Activated T-cell treated with anti-CD3 and anti-CD28 coated beads, Interleukin-2, amount 50 U/mL, for 48 hours (primary cell): ENCODE results near the gene CELF2.

Experiments
- DNase-seq, 2 experiments: peaks; one replicate each; pipeline ENCODE4 v3.0.0-alpha.2; 2020

Gene CELF2

DNA sequence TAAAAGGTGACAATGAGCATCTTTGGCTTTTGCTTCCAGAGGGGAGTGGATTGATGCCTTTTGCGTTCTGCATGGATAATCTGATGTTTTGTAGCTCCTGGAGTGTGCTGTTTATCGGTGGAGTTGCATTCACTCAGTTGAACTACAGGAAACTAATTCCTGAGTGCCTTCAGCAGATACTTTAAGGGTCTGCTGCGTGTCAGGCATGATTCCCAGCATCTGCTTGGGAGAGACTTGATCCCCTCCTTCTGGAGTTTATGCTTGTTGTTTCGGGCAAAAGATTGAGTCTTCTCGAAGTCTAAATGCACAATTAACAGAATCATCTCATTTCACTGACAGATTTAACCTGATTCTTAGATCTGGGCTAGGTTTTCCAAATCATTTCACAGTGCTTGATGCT lies 46.2 kb downstream of the CELF2 start:
- DNase-seq = no peak

DNA sequence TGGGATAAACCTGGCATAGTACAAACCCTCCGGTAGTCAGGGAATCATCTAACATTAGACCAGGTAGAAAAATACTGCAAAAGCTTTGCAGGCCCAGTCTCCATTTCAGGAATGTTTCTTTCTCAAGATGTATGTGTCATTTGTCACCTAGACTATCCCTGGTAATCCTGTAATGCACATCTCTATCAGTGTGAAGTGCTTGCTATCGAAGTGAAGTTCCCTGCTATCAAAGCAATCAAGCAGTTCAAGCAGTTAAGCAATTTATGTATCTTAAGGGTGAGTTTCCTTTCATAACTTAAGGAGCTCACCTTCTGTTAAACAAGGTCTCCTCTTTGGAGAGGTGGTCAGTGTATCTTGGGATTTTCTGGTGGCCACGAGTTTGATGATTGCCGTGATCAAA lies 47.2 kb downstream of the CELF2 start:
- DNase-seq = no peak

DNA sequence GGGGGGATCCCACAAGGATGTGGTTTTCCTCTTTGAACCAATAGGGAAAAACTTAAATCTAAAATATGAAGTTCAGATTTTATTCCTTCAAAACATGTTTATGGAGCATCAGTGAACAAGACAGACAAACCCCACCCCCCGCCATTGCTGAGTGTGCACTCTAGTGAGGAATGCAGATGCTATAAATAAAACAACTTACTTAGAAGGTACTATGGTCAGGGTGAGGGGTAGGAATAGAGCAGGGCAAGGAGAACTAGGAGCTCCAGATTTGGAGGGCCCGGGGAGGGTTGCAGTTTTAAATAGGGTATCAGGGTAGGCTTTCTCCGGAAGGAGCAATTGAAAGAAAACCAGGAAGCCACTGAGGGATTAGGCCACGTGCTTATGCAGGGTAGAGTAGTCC lies 47.9 kb downstream of the CELF2 start:
- DNase-seq = no peak

DNA sequence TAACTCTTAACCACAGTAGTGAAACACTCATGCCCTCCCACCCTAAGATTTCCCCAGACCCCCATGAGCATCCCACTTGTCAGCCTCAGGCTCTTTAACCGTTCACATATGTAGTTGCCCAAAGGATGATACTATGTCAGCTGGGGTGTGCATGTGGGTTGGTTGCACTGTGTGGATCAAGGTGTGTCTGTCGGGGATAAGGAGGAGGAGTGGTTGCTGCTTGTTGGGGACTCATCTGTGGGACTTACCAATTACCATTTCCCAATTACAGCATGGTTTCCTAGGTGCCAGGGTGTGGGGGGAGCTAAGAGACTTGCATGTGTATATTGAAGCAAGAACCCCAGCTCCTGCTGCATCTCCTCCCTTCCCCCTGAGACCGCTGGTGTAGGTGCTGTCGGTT lies 48.8 kb downstream of the CELF2 start:
- DNase-seq = no peak

DNA sequence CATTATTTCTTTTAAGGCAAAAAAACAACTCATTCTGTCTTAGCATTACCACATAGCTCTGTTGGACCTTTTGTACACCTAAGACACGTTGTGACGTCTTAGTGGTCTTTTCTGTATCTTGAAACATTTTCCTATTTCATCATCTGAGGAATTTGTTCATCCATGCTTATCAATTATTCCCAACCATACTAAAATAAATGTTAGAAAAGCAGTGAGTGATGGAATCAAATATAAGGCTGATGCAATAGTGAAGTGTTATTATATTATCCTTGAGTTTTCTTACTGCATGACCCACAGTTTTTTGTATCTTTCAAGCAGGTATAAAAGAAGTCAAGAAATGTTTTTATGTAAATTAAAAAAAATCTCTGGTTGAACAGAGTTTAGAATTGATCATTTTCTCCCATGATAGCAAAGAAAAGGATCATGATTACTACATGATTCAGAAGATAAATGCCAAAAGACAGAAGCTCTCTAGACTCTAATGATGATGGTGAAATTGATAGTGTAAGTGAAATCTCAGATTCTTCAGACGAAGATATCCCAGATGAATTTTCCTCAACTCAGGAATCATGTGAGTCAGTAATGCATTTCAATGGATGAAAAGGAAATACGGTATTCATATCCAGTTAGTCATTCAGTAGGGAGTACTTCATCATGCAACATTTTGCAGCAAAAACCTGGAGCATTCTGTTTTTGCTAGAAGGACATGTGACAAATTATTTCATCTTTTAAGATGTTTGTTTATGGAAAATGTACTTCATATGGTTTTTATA lies 51.4 kb downstream of the CELF2 start:
- DNase-seq = no peak

DNA sequence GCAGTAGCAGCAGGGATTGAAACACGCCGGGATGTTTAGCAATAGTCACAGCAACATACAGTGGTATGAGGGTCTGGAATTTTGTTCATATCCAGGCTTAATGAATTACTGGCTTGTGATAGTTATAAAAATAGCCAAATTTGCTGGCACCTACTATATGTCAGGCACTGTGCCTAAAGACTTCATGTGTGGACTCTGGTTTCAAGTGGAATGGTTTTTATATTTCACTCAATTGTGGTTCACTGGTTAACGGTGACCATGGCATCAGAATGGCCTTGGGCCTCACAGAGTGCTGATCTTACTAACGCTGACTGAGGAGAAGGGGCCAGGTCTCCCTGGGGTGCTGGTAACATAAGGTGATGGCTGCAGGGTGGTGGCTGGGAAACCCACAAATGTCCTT lies 55.7 kb downstream of the CELF2 start:
- DNase-seq = no peak

DNA sequence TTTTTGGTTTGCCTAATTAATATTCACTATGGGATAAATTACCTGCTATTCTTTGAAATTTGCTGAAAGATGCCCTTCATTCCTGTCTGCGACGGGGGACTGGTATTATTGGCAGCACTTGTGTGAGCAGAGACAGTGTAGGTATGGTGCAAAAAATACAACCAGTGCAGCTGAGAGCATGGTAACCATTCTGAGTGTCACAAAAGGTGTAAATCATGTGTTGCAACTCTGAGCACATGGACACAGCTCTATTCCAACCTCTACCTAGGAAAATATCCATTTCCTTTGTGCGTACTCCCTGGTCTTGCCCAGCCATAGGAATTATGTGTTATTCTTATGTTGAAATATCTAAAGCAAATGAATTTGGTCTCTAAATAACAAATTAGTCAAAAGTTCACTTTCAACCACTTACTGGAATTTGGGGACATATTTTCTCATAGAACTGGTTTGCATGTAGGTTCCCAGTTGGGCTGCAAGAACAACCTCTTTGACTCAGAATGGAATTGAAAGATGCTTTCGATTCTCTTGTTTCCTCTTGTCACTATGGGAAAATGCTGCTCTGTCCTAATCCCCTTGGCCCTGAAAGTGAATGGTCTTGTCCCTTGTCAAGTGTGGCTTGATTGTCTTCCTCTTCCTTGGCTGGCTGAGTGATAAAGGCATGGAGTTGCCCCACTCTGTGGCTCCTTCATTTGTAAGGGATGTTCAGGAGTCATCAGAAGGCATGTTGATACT lies 57.0 kb downstream of the CELF2 start:
- no peak for DNase-seq

DNA sequence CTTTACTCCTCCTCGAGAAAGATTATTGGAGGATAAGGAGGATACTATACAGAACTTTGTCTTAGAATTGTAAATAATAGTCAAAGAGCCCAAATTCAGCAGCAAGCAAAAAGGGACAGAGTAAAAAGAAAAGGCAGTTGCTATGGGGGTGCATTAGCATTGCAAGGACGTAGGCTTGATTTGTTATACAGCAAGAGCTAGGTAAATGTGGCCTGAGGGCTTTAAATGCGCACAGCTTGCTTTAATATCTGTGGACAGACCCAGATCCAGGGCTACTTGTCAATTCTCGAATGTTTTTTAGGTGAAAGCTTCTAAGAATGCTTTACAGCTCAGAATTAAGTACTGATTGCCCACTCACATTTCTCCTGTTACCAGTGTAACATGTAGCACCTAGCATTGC lies 58.5 kb downstream of the CELF2 start:
- DNase-seq = no peak

DNA sequence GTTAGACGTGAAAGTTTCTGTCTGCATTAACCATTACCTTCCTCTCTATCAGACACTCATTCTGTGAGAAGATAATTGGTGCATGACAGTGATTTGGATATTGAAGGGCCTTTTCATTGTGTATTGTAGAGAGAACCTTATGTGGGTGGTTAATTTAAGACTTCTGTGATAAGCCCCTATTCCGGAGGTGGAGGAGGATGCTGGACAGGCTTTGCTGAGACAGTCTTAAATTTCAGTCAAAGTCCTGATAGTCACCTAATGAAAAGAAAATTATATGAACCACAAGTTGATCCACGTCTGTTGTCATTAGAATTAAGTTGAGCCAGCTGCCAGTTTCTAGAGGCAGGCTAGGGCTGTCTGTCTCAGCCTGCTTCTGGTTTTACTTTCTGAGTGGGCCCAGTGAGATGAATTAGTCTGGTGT lies 62.9 kb downstream of the CELF2 start:
- DNase-seq = no peak

DNA sequence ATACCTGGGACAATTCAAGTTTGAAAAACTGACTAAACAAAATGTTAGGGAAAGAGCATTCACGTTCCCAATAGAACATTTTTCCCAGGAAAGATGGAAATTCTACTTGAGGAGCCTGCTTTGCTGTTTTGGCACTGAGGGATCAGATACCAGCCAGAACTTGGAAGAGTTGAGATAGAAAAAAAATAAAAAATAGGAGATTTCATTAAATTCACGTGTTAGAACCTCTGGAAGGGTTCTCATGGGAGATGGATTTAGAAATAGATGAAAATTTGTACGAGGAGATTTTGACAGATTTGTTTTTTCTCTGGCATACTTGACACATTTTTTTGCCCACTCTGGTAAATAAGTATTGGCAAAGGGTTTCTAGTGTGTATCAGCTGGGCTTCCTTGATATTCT lies 63.7 kb downstream of the CELF2 start:
- DNase-seq = no peak

DNA sequence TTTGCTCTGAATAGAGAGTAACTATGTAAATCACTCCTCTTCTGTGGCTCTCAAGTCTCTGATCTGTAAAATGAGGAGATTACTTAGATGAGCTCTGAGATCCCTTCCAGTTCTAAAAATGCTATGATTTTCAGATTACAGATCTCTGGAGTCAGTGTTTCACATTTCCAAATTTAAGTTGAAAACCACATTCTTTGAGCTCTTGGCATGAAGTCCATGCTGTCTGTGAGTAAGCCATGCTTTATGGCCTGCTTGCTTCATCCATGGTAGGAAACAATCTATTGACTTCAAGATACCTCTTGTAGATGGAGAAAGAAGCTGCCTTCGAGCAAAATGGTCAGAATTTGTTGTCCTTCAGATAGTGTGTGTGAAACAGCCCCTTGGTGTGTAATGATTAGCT lies 64.9 kb downstream of the CELF2 start:
- no peak for DNase-seq

DNA sequence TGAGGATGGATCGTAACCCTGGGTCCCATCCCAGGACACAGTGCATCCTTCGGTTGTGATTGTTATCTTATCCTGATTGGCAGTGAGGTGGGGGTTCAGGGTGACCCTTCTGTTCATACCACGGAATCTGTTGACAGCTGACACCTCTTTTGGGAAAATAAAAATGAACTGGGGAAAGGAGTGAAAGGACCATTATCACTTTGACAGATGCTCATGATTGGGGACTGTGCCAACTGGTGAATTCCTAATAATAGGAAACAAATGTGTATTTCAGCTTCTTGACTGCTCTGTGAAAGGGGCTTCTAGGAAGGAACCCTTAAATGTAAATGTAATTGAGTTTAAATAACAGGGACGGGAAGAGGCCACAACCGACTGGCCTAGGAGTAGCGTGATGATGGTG lies 65.4 kb downstream of the CELF2 start:
- no peak for DNase-seq

DNA sequence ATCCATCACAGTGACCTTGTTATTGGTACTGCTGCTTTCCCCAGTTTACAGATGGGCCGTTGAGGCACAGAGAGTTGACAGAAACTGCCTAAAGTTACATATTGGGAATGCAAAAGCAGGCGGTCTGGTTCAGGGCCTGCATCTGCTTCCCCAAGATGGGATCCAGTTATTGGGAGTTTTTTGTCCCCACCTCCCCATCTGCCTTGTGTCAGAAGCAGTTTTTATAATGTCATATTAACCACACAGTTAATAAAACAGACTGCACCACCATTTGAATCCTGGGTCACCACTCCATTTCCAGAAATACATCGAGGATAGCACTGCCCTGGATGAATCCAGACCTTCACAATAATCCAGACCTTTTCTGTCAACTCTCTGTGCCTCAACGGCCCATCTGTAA lies 67.9 kb downstream of the CELF2 start:
- no peak for DNase-seq

DNA sequence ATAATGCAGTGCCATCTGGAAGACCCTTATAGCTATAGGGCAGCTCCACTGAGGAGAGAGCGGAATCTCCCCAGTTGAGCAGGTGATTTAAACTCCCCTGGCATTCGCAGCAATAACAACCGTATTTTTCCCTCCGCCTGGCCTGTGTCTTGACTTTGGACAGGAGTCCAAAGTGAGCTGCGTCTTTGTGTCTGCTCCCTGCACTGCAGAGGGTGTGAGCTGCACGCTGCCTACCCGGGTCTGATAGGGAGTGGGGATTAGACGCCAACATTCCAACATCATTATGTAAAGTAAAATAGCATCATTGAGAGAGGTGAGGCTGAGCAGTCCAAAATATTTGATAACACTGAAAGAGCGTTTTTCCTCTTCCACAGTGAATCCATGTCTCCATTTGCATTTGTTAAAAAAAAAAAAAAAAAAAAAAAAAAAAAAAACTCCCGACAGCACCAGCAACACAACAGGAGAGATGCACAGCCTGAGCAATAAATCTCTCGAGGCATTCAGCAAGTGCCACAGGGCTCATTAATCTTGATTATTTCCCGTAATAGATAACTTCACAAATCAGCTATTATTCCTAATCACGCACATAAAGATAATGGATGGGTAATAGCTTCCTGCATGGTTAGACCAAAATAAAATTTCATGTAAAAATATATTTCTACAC lies 68.6 kb downstream of the CELF2 start:
- no peak for DNase-seq

DNA sequence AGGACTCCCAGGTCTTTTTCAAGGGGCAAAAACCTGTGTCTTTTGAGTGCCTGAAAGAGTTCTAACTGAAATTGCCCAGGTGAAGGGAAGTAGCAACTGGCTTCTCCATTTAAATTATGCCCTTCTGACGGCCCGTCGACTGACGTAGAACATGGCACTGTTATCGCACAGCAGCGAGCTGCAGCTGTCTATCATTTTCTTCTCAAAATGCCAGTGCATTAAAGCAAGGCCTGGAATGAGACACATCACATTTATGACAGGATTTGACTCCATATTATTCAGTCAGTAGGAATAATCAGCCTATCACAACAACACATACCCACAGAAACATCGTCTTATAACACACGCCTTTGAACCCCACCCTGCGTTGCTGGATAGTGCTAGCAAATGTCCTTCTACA lies 69.7 kb downstream of the CELF2 start:
- no peak for DNase-seq

DNA sequence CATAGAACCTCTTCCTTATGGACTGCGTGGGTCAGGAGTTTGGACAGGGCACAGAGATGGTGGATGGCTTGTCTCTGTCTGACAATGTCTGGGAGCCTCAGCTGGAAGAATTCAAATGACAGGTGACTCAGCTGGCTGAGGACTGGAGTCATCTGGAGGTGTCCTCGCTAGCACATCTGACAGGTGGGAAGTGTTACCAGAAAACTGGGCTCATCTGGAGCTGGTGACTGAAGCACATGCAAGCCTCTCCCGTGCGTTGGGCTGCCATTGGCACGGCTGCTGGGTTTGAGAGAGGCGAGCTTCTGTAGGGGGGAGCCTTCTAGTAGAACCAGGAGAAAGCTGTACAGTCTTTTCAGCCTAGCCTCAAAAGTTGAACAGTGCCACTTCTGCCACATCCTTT lies 71.0 kb downstream of the CELF2 start:
- no peak for DNase-seq

DNA sequence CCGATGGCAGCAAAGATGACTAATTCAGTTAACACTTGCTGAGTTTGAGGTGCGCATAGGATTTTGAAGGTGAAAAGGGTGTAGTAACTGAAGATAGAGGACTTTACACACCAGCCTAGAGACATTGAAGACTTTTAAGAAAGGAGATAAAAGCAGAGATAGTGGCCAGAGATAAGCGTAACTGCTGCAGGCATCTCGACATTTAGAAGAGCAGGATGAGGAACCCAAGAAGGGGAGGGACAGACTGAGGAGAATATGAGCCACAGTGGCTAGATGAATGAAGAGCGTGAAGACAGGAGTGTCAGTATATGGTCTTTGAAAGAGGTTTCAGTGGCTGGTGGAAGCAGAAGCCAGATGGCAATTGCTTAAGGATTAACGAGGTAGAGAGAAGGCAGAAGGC lies 71.6 kb downstream of the CELF2 start:
- no peak for DNase-seq

DNA sequence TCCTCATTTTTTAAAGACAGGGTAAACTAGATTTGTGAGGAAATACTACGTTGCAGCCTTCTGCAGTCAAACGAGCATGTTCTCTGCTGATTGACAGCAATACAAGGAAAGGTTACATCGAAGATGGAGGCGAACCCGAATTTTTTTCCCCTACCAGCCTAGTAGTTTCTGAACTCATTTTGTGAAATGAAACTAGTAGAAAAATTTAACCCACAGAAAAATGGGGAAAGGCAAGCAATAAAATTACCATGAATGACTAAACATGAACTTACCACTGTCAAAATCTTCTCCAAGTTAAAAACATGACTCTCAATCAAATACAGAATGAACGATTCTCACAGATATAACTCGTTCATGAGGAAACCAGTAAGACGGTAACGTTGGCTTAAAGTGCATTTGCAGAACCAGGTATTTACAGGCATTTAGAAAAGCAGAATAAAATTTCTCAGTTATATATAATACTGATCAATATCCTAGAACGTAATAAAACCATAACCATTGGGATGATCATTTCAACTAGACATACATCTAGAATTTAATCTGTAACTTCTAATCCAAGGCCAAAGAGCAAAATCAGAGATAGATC lies 73.9 kb downstream of the CELF2 start:
- DNase-seq = no peak

DNA sequence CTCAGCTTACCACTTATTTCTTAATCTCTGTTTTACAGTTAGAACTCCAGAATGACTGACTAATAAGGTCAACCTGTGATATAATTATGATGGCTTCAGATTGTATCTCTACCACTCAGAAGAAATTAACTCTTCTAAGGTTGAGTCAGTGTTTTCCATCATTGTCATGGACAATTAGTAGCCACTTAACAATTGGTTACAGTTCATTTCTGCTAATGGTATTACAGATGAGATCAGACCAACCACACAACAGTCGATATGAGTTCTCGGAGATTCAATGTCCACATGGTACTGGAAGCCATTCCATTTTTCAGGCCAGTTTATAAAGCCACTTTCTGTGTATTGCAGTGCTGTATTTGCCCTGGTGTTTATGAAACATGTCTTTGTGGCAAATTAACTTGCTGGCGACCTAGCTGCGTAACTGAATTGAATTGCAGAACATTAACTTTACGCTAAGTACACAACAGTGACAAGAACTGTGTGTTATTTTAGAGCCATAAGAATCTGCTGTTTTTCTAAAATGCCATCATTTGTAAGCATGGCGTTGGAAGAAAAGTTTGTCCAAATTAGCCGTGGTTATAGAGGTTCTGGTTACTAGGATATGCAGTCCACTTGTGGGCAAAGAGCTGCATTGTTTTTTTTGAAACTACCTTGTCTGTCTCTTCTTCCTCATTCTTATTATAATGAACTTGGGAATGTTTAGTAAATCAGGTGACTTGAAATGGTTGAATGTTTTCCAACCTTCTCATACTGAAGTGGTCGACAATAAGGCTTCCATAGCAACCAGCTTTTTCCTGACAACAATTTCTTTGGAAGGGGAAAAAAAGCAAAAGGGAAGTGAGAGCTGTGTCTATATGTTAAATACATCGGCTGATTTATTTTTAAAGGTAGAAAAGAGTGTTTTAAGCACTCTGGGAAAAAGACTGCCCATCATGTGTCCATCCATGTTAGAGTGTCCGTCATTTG lies 76.4 kb downstream of the CELF2 start:
- DNase-seq = no peak

DNA sequence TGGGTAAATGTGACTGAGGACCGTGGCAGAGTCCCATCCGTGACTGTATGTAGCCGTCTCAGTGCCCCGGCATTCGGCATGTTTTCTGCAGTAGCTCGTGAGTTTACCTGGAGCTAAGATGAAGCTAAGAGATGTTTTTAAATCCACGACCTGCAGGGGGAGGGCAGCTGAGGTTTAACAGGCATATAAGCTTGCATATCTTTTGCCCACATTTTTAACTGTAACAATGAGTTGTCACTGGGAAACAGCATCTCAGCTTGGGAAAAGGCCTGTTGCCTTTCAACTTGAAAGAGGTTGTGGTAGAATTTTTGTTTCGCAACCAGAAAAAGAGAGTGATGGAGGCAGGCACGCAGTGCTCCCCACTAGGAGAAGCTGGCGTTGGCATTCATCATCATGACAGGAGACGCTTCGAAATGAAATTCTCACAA lies 77.7 kb downstream of the CELF2 start:
- no peak for DNase-seq

DNA sequence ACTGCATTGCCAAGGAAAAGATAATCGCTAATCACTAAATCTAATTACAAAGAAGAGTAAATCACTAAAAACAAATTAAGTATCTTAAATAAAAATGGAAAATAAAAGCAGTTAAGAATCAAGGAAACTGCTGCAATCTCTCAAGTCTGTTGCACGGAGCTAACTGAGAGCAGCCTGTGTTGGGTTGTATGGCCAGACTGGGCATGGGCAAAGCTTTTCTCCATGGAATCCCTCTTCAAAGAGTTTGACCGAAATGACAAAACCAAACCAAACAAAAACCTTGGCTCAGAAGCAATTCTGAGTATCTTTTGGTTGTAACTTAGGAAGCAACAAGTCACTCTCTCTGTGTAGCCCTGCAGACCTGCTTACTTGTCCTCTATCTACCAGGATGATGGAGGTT lies 78.8 kb downstream of the CELF2 start:
- DNase-seq = no peak

DNA sequence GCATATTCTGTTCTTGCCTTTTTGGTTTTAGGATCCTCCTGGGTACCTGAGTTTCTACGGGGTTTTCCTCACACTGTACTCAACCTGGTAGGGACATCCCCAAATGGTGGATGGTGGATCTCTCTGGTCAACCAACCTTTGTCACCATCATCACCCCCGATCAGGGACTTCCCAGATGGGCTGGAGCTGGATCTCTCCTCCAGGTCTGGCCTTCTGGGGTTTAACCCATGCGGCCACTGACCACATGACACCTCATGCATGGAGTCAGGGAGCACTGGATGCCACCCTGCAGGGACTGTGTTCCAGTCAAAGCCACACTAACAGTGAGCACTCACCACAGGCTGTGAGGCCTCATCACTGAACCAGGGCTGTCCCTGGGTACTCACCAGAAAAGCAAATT lies 80.0 kb downstream of the CELF2 start:
- peak; percentile 26 to 27 for DNase-seq

DNA sequence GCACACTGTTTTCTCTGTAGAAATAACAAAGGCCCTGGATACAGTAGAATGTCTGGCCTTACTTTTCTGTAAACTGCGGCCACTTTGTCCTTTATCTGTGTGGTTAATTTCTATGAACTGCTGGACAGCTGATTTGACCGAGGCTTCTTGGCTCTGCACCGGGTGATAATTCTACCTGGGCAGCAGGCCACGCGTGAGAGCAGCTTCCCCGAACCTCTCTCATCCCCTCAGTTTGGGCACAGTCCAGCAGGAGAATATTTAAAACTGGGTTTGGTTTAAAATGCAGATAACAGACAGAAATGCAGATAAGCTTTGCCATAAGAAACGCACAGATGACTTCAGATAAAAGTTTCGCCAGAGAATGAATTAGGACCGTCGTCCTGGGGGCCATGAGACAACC lies 81.0 kb downstream of the CELF2 start:
- no peak for DNase-seq
